Cardiac fibroblast (primary cell): ENCODE measurements around the gene KLRC2.
"Not testable (repeated sequence)": the region's sequence is repeated elsewhere in the genome, so short reads cannot be mapped to it uniquely, and the experiment has no call there.

Experiments
- DNase-seq, 2 donors: peaks; one replicate each; pipeline versions ENCODE4 v3.0.0 to v3.0.0-alpha.2; 2010; ENCODE audit warnings: low read depth in 2 of 2
- H3K4me3 ChIP-seq, 2 donors: replicated peaks in 1 of 2; 1 replicate in 1 of 2; 2 replicates in 1 of 2; pipeline ENCODE4 v1.5.1; 2011; ENCODE audit warnings: low read depth in 2 of 2, low read length in 2 of 2, mild to moderate bottlenecking in 2 of 2, moderate library complexity in 1 of 2
- CTCF ChIP-seq: IDR thresholded peaks from one replicate; pipeline ENCODE4 v1.5.1; 2011; ENCODE audit warnings: low read depth, mild to moderate bottlenecking, low read length, inconsistent platforms

KLRC2 gene

GRCh38 chr12:10435816-10436215 lies at the start of gene KLRC2:
TSS of gene KLRC2 (minus strand) at chr12:10436010. CDS start at chr12:10435986, 24 bp downstream.
- DNase-seq = peak in 1 of 2 donors; percentile 61
- H3K4me3 ChIP-seq = not testable (repeated sequence)

GRCh38 chr12:10481901-10482300 lies 46.1 kb upstream of the KLRC2 start:
- H3K4me3 ChIP-seq, DNase-seq: not testable (repeated sequence)

DNA sequence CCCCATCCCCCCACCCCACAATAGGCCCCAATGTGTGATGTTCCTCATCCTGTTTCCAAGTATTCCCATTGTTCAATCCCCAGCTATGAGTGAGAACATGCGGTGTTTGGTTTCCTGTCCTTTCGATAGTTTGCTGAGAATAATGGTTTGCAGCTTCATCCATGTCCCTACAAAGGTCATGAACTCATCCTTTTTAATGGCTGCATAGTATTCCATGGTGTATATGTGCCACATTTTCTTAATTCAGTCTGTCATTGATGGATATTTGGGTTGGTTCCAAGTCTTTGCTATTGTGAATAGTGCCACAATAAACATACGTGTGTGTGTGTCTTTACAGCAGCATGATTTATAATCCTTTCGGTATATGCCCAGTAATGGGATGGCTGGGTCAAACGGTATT lies 37.0 kb upstream of the KLRC2 start:
- not testable (repeated sequence) for H3K4me3 ChIP-seq, DNase-seq

DNA sequence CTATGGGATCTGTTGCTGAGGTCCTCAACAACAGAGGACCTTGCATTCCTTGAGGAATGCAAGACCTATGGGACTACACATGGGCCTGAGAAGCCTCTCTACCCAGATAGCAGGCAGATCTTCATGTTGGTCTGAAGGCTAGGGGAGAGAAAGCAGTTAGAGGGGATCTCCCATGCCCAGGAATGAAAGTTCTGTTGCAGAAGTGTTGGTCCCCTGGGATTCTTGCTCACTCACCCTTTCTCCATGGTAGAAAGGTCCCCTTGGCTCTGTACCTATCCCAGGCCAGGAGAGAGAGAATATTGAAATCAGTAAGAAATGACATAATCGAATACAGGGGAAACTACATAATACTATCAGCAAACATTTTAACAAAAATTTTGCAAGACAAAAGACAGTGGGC lies 33.9 kb upstream of the KLRC2 start:
- DNase-seq = no peak
- H3K4me3 ChIP-seq = no peak overlapping the region
- TF ChIP-seq CTCF = no peak

DNA sequence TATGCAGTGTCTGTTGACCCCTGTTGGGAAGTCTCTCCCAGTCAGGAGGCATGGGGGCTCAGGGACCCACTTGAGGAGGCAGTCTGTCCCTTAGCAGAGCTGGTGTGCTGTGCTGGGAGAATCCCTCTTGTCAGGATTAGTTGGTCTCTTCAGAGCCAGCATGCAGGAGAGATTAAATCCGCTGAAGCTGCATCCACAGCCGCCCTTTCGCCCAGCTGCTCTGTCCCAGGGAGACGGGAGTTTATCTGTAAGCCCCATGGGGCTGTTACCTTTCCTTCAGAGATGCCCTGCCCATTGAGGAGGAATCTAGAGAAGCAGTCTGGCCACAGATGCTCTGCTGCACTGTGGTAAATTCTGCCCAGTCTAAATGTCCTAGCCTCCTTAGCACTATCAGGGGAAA lies 30.5 kb upstream of the KLRC2 start:
- TF ChIP-seq CTCF = no peak
- H3K4me3 ChIP-seq = no peak overlapping the region
- DNase-seq = no peak

GRCh38 chr12:10457760-10458159 lies 21.9 kb upstream of the KLRC2 start:
- no peak for TF ChIP-seq CTCF
- no peak for DNase-seq
- H3K4me3 ChIP-seq = no peak overlapping the region

DNA sequence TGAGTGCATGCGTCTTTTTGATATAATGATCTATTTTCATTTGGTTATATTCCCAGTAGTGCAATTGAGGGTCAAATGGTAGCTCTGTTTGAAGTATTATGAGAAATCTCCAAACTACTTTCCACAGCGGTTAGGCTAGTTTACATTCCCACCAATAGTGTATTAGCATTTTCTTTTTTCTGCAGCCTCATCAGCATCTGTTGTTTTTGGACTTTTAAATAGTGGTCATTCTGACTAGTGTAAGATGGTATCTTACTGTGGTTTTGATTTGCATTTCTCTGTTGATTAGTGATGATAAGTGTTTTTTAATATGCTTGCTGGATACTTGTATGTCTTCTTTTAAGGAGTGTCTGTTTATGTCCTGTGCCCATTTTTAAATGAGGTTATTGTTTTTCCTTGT lies 21.0 kb upstream of the KLRC2 start:
- TF ChIP-seq CTCF = no peak
- no peak for DNase-seq
- H3K4me3 ChIP-seq = no peak overlapping the region

DNA sequence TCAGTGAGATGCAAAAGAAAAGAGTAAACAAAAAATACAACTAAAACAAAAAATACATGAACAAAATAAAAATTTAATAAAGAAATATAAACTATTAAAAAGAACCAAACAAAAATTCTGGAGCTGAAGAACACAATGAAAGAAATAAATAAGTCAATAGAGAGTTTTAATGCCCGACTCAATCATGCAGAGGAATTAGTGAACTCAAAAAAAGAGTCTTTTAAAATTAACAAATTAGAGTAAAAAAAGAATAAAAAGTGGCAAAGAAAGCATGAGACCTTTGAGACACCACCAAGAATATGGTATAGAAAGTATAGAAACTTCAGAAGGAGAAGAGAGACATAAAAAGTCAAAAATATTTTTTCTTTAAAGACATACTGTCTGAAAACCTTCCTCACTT lies 20.0 kb upstream of the KLRC2 start:
- no peak for DNase-seq
- no peak overlapping the region for H3K4me3 ChIP-seq
- no peak for TF ChIP-seq CTCF

- peak in 1 of 2 donors; percentile 13 for DNase-seq
- H3K4me3 ChIP-seq = no peak overlapping the region
- TF ChIP-seq CTCF = no peak
These were observed 18.7 kb upstream of the KLRC2 start for GRCh38 chr12:10454531-10454930.
